GM04503 (cell line): ENCODE results near the gene ENTPD7.

ENCODE experiments used
- DNase-seq: peaks from one replicate; pipeline ENCODE4 v3.0.0-alpha.2; 2012; ENCODE audit warnings: low read depth

Gene ENTPD7

DNA sequence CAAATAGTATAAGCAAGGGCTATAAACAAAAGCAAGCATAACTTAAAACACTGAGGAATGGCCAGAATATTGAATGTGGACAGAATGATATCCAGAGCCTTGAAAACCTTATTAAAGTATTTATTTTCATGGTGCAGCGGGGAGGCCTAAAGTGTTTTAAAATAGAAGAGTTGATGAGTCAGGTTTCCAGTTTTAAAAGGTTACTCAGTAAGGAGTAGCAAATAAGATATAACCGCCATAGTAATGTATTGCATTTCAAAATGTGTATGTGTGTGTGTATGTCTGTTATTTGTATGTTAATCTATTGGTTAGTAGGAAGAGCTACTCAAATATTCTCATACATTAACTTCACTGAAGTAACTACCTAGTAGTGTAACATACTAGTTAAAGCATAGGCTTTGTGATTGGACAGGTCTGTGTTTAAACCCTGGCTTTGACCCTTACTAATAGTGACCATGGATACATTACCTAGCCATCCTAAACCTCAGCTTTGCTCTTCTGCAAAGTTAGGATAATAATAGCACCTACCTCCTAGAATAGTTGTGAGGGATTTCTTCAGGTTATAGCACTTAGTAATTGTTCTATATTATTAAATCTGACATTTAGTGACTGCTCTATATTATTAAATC lies 89.6 kb downstream of the ENTPD7 start:
- no peak for DNase-seq

DNA sequence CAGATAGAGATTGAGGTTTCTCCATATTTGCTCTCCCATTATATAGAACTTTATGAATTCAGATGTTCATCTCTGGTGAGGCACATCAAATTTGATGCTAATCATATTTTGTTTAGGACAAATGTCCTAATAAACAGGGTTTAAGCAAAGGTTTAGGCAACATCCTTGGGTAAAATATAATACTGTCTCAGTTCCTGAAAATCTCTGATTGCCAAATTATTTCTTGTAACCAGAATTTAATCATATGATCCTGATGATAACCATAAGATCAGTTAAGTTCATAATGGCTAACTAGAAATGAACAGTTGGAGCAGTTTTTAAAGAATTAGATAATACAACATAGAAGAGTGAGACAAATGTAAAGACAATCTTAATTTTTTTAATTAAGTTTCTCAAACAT lies 91.3 kb downstream of the ENTPD7 start:
- DNase-seq = no peak

DNA sequence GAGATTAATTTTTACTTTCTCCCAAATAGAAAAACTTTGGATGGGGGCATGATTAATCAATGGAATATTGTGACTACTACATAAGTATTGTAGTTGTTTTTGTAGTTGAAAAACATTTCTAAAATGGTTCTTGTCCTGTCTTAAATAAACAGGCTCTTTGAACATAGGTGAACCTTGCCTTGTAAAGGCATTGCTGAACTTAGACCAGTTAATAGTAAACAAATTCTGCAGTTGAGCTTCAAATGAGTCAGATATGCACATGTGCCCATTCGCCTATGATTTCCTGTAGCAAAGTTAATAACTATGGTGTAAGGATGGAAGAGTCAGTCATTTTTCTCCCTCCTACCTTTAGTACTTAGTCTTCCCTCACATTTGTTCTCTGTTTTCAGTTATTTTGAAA lies 95.4 kb downstream of the ENTPD7 start:
- DNase-seq = no peak
